Caco-2 (cell line): ENCODE data around the gene CADM4. TPM values are rescaled to one million over a fixed set of nuclear protein-coding genes. Genes with fewer than 3 reads are reported as not detected.
A peak's percentile ranks its signal among the peaks of the same experiment; 100 is the strongest.

Experiments
- BruUV-seq: library from RNA; stranded (reverse); fragments of 400-500 nt; replicated peaks from 2 replicates; lab custom pipeline; 2021; lab: Mats Ljungman, UMichigan
- CTCF ChIA-PET: fragments of 300-600 bp; sonication (Branson Sonifier 250); formaldehyde crosslinking; loops from one replicate; lab custom pipeline; 2022; ENCODE audit warnings: antibody characterized with exemption; lab: Charles Lee
- POLR2A ChIA-PET: fragments of 300-600 bp; sonication (Branson Sonifier 250); formaldehyde crosslinking; loops from one replicate; lab custom pipeline; 2022; ENCODE audit warnings: antibody characterized with exemption; lab: Charles Lee
- DNase-seq, 2 experiments: peaks; one replicate each; pipeline versions ENCODE4 v3.0.0 to v3.0.0-alpha.2; 2020 to 2022
- H3K27me3 ChIP-seq: replicated peaks from 2 replicates; pipeline ENCODE4 v1.6.0; 2011; ENCODE audit warnings: low read length; ENCODE audit not compliant: control insufficient read depth, insufficient read depth
- H3K36me3 ChIP-seq: 2 replicates; pipeline ENCODE4 v1.5.1; 2011; ENCODE audit warnings: low read length; ENCODE audit not compliant: control insufficient read depth, insufficient read depth
- H3K4me1 ChIP-seq: fragments of 250-450 bp; sonication (Bioruptor Pico); 2 replicates; pipeline ENCODE4 v1.5.1; 2020; ENCODE audit warnings: mild to moderate bottlenecking
- H3K4me3 ChIP-seq: 2 replicates; pipeline ENCODE4 v1.5.1; 2011; ENCODE audit warnings: low read depth, mild to moderate bottlenecking, control low read depth, low read length
- H3K9me3 ChIP-seq: fragments of 250-450 bp; sonication (Bioruptor Pico); 2 replicates; pipeline ENCODE4 v1.5.1; 2020; ENCODE audit warnings: mild to moderate bottlenecking, moderate library complexity
- H3K27ac Mint-ChIP-seq: one replicate; pipeline ENCODE4 v1.8.0; 2022; ENCODE audit warnings: mixed read lengths; ENCODE audit not compliant: unreplicated experiment
- H3K27me3 Mint-ChIP-seq: one replicate; pipeline ENCODE4 v1.8.0; 2022; ENCODE audit warnings: mixed read lengths; ENCODE audit not compliant: insufficient read depth, unreplicated experiment
- H3K36me3 Mint-ChIP-seq: one replicate; pipeline ENCODE4 v1.8.0; 2022; ENCODE audit warnings: mild to moderate bottlenecking, mixed read lengths; ENCODE audit not compliant: insufficient read depth, unreplicated experiment
- H3K4me1 Mint-ChIP-seq: one replicate; pipeline ENCODE4 v1.8.0; 2022; ENCODE audit warnings: low read depth, mixed read lengths; ENCODE audit not compliant: unreplicated experiment
- H3K4me3 Mint-ChIP-seq: one replicate; pipeline ENCODE4 v1.8.0; 2022; ENCODE audit warnings: mild to moderate bottlenecking, moderate library complexity, mixed read lengths; ENCODE audit not compliant: unreplicated experiment
- H3K9me3 Mint-ChIP-seq: one replicate; pipeline ENCODE4 v1.8.0; 2022; ENCODE audit warnings: mixed read lengths; ENCODE audit not compliant: unreplicated experiment
- intact Hi-C: fragments of 100-400 bp; cut with micrococcal nuclease; formaldehyde crosslinking; loops from one replicate; pipeline ENCODE4 v1.10.0; 2022; ENCODE audit not compliant: unreplicated experiment
- total RNA-seq: library from RNA; stranded (reverse); gene quantifications from 2 replicates; pipeline ENCODE4 v1.2.3, GENCODE V29; 2022
- TF ChIP-seq, protein P1 (sequence below), 2 experiments: fragments of 200-600 bp in 1 of 2; IDR thresholded peaks; 1 replicate in 1 of 2; 2 replicates in 1 of 2; pipeline versions ENCODE4 v1.5.1 to v1.8.0; 2011 to 2022; ENCODE audit warnings: antibody characterized with exemption in 1 of 2, control low read depth in 1 of 2, inconsistent platforms in 1 of 2, low read depth in 1 of 2, low read length in 1 of 2, mild to moderate bottlenecking in 1 of 2, moderate library complexity in 1 of 2; ENCODE audit not compliant: insufficient read depth in 1 of 2, severe bottlenecking in 1 of 2, unreplicated experiment in 1 of 2

The CADM4 gene
- total RNA-seq, 1 experiment from 2014 or later = 13.2 TPM

DNA sequence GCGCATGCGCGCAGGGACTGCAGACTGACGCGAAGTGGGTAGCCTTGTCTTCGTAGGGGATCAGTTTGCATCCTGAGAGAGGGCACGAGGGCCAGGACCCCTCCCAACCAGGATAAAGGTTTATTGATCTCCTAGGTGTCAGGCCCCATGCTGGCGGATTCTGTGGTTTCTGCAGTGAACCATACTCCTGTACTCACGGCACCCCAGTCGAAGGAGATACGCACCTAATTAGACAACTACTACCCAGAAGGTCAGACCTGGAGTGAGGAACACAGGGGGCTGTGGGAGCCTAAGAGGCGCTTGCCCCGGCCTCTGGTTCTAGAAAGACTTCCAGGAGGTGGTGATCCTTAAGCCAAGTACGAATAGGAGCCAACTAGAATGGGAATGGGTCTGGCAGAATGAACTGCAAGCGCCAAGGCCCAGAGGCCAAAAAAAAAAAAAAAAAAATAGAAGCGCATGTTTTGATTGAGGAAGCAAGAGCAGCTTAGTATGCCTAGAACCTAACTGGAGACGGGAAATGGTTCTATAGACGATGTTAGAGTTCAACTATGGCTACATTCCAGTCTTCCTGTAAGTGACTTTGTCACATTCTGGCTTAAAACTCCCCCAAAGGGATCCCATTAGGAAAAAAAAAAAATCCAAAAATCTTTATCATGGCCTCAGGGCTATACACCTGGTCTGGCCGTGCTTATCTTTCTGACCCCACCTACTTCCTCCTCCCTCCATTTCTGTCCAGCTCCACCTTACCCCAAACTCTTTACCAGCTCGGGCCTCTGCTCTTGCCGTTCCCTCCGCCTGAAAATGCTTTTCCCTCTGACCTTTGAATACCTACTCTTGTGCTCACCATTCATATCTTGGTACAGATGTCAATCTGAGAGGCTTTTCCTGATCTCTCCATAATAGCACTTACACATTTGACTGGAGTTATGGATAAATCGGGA lies 19.3 kb downstream of the CADM4 start:
- DNase-seq = no peak
- TF ChIP-seq, protein P1, sequence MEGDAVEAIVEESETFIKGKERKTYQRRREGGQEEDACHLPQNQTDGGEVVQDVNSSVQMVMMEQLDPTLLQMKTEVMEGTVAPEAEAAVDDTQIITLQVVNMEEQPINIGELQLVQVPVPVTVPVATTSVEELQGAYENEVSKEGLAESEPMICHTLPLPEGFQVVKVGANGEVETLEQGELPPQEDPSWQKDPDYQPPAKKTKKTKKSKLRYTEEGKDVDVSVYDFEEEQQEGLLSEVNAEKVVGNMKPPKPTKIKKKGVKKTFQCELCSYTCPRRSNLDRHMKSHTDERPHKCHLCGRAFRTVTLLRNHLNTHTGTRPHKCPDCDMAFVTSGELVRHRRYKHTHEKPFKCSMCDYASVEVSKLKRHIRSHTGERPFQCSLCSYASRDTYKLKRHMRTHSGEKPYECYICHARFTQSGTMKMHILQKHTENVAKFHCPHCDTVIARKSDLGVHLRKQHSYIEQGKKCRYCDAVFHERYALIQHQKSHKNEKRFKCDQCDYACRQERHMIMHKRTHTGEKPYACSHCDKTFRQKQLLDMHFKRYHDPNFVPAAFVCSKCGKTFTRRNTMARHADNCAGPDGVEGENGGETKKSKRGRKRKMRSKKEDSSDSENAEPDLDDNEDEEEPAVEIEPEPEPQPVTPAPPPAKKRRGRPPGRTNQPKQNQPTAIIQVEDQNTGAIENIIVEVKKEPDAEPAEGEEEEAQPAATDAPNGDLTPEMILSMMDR (IDR thresholded peaks at IDR 0.05; ENCODE audit: insufficient read depth in 1 of 2, low read depth in 1 of 2, low read length in 1 of 2, severe bottlenecking in 1 of 2, unreplicated experiment in 1 of 2) = no peak
- Mint-ChIP-seq H3K9me3 (no peaks in the 10 kb centered on the region), H3K27me3 (no peaks in the 10 kb centered on the region), H3K36me3 (peaks cover 22% of the 10 kb centered on the region), H3K4me3 (peak overlapping the region; percentile 96), H3K4me1 (peaks cover 8% of the 10 kb centered on the region), H3K27ac (peak overlapping the region; percentile 100)
- H3K9me3 ChIP-seq = no peaks in the 10 kb centered on the region
- peak overlapping the region; percentile 90 for H3K4me3 ChIP-seq
- intact Hi-C loops = no loop called here
- H3K36me3 ChIP-seq = no peaks in the 10 kb centered on the region
- TSS peak; percentile 75 for BruUV-seq
- CTCF ChIA-PET = no interaction called here
- H3K27me3 ChIP-seq = no peaks in the 10 kb centered on the region
- peaks cover 4% of the 10 kb centered on the region; the same call in 1 of the 2 replicates for H3K4me1 ChIP-seq
- POLR2A ChIA-PET = interaction anchor here (1.7 kb wide), 1 partner anchor 48 kb away, joined by 4 read pairs; no protein-coding TSS in a partner anchor

DNA sequence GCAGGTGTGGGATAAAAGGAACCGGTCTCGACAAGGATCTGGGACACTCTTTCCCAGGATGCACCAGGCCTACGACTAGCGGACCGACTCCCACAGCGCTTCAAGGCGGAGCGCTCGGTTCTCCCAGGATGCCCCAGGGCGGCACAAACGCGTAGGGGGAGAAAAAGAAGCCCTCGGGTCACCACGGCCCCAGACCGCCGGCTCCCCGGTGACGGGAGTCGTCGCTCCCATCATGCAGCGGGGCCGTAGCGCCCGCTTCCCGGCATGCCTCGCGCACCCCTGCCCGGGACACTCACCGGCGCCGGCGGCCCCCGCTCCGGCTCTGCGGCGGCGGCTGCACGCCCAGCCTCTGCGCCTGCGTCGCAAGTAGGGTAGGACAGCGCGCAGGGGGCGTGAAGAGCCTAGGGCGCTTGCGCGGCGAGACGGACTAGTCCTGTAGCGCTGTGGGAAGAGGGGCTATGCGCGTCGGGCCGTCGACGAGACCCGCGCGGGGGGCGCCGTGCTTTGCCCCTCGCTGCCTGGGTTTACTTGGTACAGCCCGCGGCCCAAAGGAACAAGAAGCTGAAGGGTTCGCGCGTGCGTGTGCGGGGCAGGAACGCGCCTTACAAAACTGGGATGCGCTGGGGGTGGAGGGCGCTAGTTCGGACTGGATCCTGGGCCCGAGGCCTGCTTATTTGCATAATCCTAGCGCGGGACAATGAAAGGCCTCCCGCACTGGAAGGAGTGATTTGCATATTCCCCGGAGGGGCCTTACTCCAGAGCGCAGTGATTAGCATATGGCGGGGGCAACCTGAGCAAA lies 20.2 kb downstream of the CADM4 start, which contains the start of gene ZNF428:
TSS of gene ZNF428 (minus strand) at position 368 of the 799 bp plus-strand sequence. CDS start 5,325 bp downstream, outside the sequence.
- no peaks in the 10 kb centered on the region for H3K9me3 ChIP-seq
- H3K4me3 Mint-ChIP-seq = peak within 1 kb of the TSS; percentile 96
- H3K27me3 Mint-ChIP-seq = no peaks in the 10 kb centered on the region
- H3K9me3 Mint-ChIP-seq = no peaks in the 10 kb centered on the region
- peak; percentile 91 to 95 for DNase-seq
- peak within 1 kb of the TSS; percentile 90 for H3K4me3 ChIP-seq
- intact Hi-C loops = loop anchor here (1.0 to 2.0 kb wide), 3 partner anchors 15 to 49 kb away; partner anchors contain the start of genes IRGQ and ZNF576
- BruUV-seq = no TSS peak
- H3K36me3 ChIP-seq = no peaks in the 10 kb centered on the region
- peak within 1 kb of the TSS; percentile 100 for H3K27ac Mint-ChIP-seq
- ChIA-PET POLR2A (interaction anchor here (1.7 kb wide), 1 partner anchor 49 kb away, joined by 4 read pairs; no protein-coding TSS in a partner anchor), CTCF (no interaction called here)
- peaks cover 4% of the 10 kb centered on the region; the same call in 1 of the 2 replicates for H3K4me1 ChIP-seq
- no peaks in the 10 kb centered on the region for H3K27me3 ChIP-seq
- H3K36me3 Mint-ChIP-seq = peaks cover 22% of the 10 kb centered on the region
- TF ChIP-seq, protein P1 (IDR thresholded peaks at IDR 0.05; ENCODE audit: insufficient read depth in 1 of 2, low read depth in 1 of 2, low read length in 1 of 2, severe bottlenecking in 1 of 2, unreplicated experiment in 1 of 2) = no peak
- H3K4me1 Mint-ChIP-seq = peaks cover 8% of the 10 kb centered on the region
